GM12801 (cell line): ENCODE results near the gene TMED1.

Experiments
- TF ChIP-seq, protein P1 (sequence below): IDR thresholded peaks from one replicate; pipeline ENCODE4 v1.5.1; 2011; ENCODE audit warnings: control low read depth; ENCODE audit not compliant: insufficient read length; ENCODE audit errors: extremely low read depth

TMED1 gene

DNA sequence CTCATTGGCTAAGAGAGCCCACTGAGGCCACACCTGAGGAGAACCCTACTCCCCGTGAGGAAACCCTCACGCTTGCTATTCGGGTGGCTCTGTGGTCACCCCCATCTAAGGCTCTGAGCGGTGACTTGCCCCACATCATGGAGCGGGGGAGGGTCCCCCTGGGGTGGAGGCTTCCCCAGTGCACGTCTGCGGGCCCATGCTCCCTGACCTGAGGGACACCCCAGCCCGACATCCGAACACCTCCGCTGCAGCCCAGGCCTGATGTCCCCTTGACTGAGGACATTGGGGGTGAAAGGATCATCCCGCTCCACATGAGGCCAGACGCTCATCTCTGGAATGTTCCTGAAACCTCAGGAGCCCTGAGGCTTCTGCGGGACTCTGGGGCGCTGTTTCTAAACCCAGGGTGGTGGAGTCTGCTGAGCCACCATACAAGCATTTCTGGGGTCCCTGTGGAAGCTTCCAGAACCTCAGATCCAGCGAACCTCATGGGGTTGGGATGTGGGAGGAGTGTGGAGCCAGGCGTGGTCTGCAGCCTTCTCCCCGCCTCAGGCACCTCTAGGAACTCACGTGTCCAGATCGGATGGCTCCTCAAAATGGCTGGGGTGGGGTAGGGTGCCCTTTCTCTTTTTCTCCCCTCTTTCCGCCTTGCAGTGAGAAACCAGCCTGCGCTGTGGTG lies 19.9 kb downstream of the TMED1 start:
- TF ChIP-seq, protein P1, sequence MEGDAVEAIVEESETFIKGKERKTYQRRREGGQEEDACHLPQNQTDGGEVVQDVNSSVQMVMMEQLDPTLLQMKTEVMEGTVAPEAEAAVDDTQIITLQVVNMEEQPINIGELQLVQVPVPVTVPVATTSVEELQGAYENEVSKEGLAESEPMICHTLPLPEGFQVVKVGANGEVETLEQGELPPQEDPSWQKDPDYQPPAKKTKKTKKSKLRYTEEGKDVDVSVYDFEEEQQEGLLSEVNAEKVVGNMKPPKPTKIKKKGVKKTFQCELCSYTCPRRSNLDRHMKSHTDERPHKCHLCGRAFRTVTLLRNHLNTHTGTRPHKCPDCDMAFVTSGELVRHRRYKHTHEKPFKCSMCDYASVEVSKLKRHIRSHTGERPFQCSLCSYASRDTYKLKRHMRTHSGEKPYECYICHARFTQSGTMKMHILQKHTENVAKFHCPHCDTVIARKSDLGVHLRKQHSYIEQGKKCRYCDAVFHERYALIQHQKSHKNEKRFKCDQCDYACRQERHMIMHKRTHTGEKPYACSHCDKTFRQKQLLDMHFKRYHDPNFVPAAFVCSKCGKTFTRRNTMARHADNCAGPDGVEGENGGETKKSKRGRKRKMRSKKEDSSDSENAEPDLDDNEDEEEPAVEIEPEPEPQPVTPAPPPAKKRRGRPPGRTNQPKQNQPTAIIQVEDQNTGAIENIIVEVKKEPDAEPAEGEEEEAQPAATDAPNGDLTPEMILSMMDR, result no peak

DNA sequence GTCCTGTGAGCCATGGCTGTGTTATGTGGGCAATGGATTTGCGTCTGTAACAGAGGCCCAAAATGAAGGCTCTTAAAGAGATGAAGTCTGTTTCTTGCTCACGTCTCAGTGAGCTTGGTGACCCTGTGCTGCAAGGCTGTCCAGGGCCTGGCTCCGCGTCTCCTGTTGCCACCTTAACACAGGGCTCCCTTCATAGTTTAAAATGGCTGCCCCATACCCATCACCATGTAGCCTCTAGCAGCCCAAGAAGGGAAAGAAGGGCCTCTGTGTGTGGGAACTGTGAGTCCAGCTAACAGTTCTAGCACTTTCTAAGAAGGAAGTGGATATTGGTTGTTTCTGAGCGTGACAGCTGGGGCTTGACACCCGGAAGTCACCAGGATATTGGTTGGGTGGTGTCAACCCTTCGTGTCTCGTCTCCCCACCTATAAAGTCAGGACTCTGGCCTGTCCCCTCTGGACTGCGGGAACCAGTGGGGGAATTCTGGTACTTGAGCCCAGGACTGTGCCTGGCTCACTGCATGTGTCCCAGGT lies 20.9 kb downstream of the TMED1 start:
- TF ChIP-seq, protein P1, result no peak

DNA sequence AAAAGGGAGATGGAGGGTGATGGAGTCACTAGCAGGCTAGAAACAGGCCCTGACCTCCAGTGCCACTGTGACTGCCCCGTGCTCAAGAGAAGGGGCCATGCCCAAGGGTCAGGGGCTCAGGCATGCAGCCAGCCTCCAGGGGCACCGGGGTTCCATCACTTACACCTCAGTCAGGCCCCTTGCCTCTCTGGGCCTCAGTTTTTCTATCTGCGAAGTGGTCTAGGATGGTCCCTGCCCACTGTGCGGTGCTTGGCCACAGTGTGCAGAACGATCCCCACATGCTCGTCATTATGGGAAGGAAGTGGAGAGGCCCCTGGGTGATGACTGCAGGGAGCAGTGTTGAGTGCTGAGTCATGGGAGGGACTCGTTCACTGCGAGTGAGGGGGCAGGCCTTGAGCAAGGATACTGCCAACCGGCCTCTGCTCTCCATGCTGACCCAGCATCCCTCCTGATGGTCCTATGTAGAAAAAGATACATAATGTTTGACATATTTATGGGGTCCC lies 23.1 kb downstream of the TMED1 start:
- TF ChIP-seq, protein P1, result no peak

DNA sequence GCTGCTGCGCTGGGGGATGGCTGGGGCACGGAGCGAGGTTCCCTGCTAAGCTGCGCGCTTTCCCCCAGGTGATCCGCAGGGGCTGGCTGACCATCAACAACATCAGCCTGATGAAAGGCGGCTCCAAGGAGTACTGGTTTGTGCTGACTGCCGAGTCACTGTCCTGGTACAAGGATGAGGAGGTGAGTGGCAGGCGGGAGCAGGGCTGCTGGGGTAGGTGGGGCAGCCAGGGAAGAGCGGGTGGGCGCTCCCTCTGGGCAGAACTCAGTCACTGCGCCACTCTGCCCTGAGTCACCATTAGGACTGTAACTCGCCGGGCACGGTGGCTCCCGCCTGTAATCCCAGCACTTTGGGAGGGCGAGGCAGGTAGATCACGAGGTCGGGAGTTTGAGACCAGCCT lies 23.8 kb downstream of the TMED1 start:
- TF ChIP-seq, protein P1, result no peak

DNA sequence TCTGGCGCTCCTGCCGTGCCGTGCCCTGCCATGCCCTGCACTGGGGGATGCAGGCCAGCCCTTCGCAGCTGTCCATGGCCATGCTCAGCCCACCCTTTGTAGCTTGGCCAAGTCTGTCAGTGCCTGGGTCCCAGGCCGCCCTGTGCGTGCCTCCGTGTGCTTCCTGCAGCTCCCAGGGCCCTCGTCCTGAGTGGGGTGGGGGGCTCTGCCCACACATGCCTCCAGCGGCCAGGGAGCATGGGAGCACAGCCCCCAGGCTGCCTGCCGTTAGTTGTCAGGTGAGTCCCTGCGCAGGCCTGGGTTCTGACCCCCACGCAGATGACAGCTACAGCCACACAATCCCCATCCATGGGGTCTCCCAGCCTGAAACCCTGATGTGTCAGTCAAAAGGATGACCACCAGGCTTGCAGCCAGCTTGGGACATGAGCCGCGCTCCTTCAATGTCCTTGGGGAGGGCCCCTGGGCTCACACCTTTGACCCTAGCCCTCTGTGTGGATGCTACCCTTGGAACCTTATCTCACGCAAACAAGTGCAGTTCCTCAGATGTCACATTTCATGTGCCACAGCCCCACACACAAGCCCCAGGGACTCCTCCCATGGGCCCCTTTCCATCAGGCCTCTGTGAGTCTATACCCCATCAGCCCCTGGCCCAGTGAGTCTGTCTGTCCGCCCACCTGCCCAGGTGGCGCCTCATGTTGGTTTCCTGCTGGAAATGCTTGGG lies 24.5 kb downstream of the TMED1 start:
- TF ChIP-seq, protein P1, result no peak

DNA sequence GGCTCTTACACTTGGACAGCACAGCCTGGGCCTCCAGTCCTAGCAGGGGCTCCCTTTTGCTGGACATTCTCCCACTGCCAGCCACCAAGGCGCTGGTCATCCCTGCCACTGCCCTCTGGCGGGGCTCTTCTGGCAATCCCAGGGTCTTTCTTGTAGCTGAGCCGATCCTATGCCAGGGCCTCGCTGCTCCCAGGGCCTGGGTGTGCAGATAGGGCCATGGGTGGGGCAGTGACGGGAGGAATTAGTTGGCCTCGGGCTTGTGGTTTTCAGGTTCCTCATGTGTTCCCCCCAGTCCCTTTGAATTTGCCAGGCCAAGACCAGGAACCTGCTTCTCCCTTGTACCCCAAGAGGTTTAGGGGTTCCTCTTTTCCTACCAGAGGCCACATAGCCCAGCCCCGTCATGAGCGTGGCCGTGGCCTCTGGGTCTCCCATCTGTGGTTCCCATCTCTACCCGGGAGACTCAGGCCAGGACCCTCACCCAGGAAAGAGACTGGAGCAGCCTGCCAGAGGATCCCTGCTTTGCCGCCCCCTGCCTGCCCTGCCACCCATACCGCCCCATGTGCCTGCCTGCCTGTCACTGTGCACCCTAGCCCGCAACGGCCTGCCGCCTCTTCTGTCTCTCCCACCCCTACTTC lies 26.2 kb downstream of the TMED1 start:
- TF ChIP-seq, protein P1, result no peak
